GM23338 (cell line): ENCODE measurements around the gene IL1A. TPM values are rescaled to one million over a fixed set of nuclear protein-coding genes. Genes with fewer than 3 reads are reported as not detected.

Experiments
- ATAC-seq: fragments of 200-7000 bp; cut with Tn5 transposase; 3 replicates; pipeline ENCODE4 v1.9.1; 2020
- DNase-seq: peaks from one replicate; pipeline ENCODE4 v3.0.0-alpha.2; 2015; ENCODE audit warnings: low spot score
- H2AFZ ChIP-seq: fragments of 200-600 bp; sonication (generic); 2 replicates; pipeline ENCODE4 v1.8.0; 2016; ENCODE audit warnings: antibody characterized with exemption, mild to moderate bottlenecking, moderate library complexity
- H3F3A ChIP-seq: fragments of 200-600 bp; sonication (generic); replicated peaks from 2 replicates; pipeline ENCODE4 v1.8.0; 2017; ENCODE audit warnings: antibody characterized with exemption, mixed run types, low read depth
- H3K27ac ChIP-seq: fragments of 200-600 bp; sonication (generic); 2 replicates; pipeline ENCODE4 v1.6.1; 2016; ENCODE audit warnings: low read depth
- H3K27me3 ChIP-seq: fragments of 200-600 bp; sonication (generic); 2 replicates; pipeline ENCODE4 v1.8.0; 2016; ENCODE audit warnings: mild to moderate bottlenecking, mixed run types, moderate library complexity; ENCODE audit not compliant: insufficient read depth
- H3K36me3 ChIP-seq: fragments of 200-600 bp; sonication (generic); 2 replicates; pipeline ENCODE4 v1.8.0; 2016; ENCODE audit warnings: mild to moderate bottlenecking; ENCODE audit not compliant: insufficient read depth
- H3K4me1 ChIP-seq: fragments of 200-600 bp; sonication (generic); 2 replicates; pipeline ENCODE4 v1.8.0; 2016; ENCODE audit warnings: mild to moderate bottlenecking, moderate library complexity; ENCODE audit not compliant: insufficient read depth
- H3K4me2 ChIP-seq: fragments of 200-600 bp; sonication (generic); 2 replicates; pipeline ENCODE4 v1.7.1; 2017; ENCODE audit warnings: mixed run types
- H3K4me3 ChIP-seq: fragments of 200-600 bp; sonication (generic); 2 replicates; pipeline ENCODE4 v1.6.1; 2016; ENCODE audit warnings: mixed run types
- H3K79me2 ChIP-seq: fragments of 200-600 bp; sonication (generic); replicated peaks from 2 replicates; pipeline ENCODE4 v1.8.0; 2017; ENCODE audit warnings: mild to moderate bottlenecking; ENCODE audit not compliant: insufficient read depth
- H3K9me2 ChIP-seq: fragments of 200-600 bp; sonication (generic); 2 replicates; pipeline ENCODE4 v1.8.0; 2017; ENCODE audit not compliant: insufficient read depth
- H4K20me1 ChIP-seq: fragments of 200-600 bp; sonication (generic); replicated peaks from 2 replicates; pipeline ENCODE4 v1.8.0; 2017; ENCODE audit warnings: mild to moderate bottlenecking; ENCODE audit not compliant: insufficient read depth
- H3K27ac Mint-ChIP-seq: 2 replicates; pipeline ENCODE4 v1.8.0; 2020; ENCODE audit warnings: inconsistent platforms, mild to moderate bottlenecking, moderate library complexity, mixed read lengths
- H3K27me3 Mint-ChIP-seq: 3 replicates; pipeline ENCODE4 v1.8.0; 2022; ENCODE audit warnings: low read depth, mild to moderate bottlenecking, moderate library complexity, mixed read lengths, inconsistent platforms; ENCODE audit not compliant: insufficient read depth, poor library complexity
- H3K36me3 Mint-ChIP-seq: 3 replicates; pipeline ENCODE4 v1.8.0; 2021; ENCODE audit warnings: low read depth, mild to moderate bottlenecking, inconsistent platforms, moderate library complexity, mixed read lengths
- H3K4me1 Mint-ChIP-seq: 3 replicates; pipeline ENCODE4 v1.8.0; 2020; ENCODE audit warnings: mild to moderate bottlenecking, inconsistent platforms, mixed read lengths
- H3K4me3 Mint-ChIP-seq: 3 replicates; pipeline ENCODE4 v1.8.0; 2021; ENCODE audit warnings: moderate library complexity, mild to moderate bottlenecking, inconsistent platforms, mixed read lengths
- H3K9me3 Mint-ChIP-seq: 3 replicates; pipeline ENCODE4 v1.8.0; 2020; ENCODE audit warnings: moderate library complexity, mild to moderate bottlenecking, inconsistent platforms, mixed read lengths
- CREB1 ChIP-seq: fragments of 250-450 bp; sonication (Bioruptor Pico); IDR thresholded peaks from 2 replicates; pipeline ENCODE4 v1.5.0; 2020; ENCODE audit warnings: low read depth, mild to moderate bottlenecking, moderate library complexity
- EZH2 ChIP-seq: fragments of 200-600 bp; sonication (generic); IDR thresholded peaks from one replicate; pipeline ENCODE4 v1.8.0; 2017; ENCODE audit warnings: antibody characterized with exemption, mild to moderate bottlenecking, low read depth; ENCODE audit not compliant: unreplicated experiment
- EZH2phosphoT487 ChIP-seq: fragments of 200-600 bp; sonication (generic); IDR thresholded peaks from one replicate; pipeline ENCODE4 v1.8.1; 2018; ENCODE audit warnings: antibody characterized with exemption; ENCODE audit not compliant: unreplicated experiment
- JUNB ChIP-seq: IDR thresholded peaks from one replicate; pipeline ENCODE4 v1.6.1; 2016; ENCODE audit warnings: antibody characterized with exemption; ENCODE audit not compliant: unreplicated experiment
- NANOG ChIP-seq: IDR thresholded peaks from 2 replicates; pipeline ENCODE4 v1.6.1; 2016; ENCODE audit warnings: antibody characterized with exemption, borderline replicate concordance
- POLR2AphosphoS5 ChIP-seq: IDR thresholded peaks from 2 replicates; pipeline ENCODE4 v1.6.1; 2016; ENCODE audit warnings: antibody characterized with exemption, low read depth
- STAT1 ChIP-seq: IDR thresholded peaks from one replicate; pipeline ENCODE4 v1.6.1; 2016; ENCODE audit warnings: antibody characterized with exemption; ENCODE audit not compliant: unreplicated experiment
- ZNF114 ChIP-seq: fragments of 250-450 bp; sonication (Bioruptor Pico); IDR thresholded peaks from 2 replicates; pipeline ENCODE4 v1.5.0; 2020; ENCODE audit warnings: mild to moderate bottlenecking, moderate library complexity
- ZNF331 ChIP-seq: fragments of 250-450 bp; sonication (Bioruptor Pico); IDR thresholded peaks from 2 replicates; pipeline ENCODE4 v1.5.0; 2020; ENCODE audit warnings: low read depth, mild to moderate bottlenecking, moderate library complexity
- polyA plus RNA-seq: library from polyadenylated mRNA; unstranded; fragments of >200 nt; fragmentation: Nextera tagmentation; extraction: Ambion mirVana; gene quantifications from 2 replicates; pipeline ENCODE4 v1.2.1, GENCODE V29; 2016
- total RNA-seq: library from RNA; depleted of rRNA; stranded (reverse); fragments of >200 nt; shearing (Covaris generic); gene quantifications from 2 replicates; pipeline ENCODE4 v1.2.3, GENCODE V29; 2014
- TF ChIP-seq, protein P1 (sequence below): IDR thresholded peaks from one replicate; pipeline ENCODE4 v1.6.1; 2018; ENCODE audit warnings: antibody characterized with exemption; ENCODE audit not compliant: unreplicated experiment
- TF ChIP-seq, protein P2 (sequence below): IDR thresholded peaks from 2 replicates; pipeline ENCODE4 v1.6.1; 2016; ENCODE audit warnings: antibody characterized with exemption
- TF ChIP-seq, protein P3 (sequence below), 2 experiments: fragments of 200-600 bp in 1 of 2; sonication (generic) in 1 of 2; conservative IDR thresholded peaks; 2 replicates each; pipeline versions ENCODE4 v1.5.1 to v1.6.1; 2016 to 2017; ENCODE audit warnings: antibody characterized with exemption in 2 of 2, low read depth in 2 of 2, mild to moderate bottlenecking in 2 of 2, moderate library complexity in 1 of 2
- TF ChIP-seq, protein P4 (sequence below): fragments of 250-450 bp; sonication (Bioruptor Pico); IDR thresholded peaks from 2 replicates; pipeline ENCODE4 v1.5.0; 2020; ENCODE audit warnings: mild to moderate bottlenecking, moderate library complexity

IL1A gene
- total and polyA plus RNA-seq, 2 experiments from 2014 or later: 0.65 to 0.73 TPM

DNA sequence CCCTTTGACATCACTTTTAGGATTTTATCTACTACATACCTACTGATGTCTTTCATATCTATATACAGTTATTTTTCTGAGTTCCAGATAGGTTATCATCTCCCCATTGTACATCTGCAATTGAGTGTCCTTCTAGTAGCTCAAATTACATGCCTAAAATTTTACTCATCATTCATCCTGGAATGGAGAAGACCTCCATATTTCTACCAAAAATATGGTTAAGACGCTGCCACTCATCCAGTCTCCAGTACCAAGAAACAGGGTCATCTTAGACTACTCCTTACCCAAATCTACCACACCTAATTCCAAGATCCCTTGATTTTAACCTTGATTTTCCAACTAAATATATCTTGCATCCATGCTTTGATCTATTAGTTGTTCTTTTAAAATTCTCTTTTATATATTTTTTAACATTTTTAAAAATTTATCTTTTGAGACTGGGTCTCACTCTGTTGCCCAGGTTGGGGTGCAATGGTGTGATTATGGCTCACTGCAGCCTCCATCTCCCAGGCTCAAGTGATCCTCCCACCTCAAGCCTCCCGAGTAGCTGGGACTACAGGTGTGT is 11.3 kb downstream of the IL1A start:
- Histone ChIP-seq H3K4me1 (no peaks in the 10 kb centered on the region), H2AFZ (no peak overlapping the region), H3K27me3 (no peaks in the 10 kb centered on the region), H3K36me3 (no peaks in the 10 kb centered on the region), H3K9me2 (no peaks in the 10 kb centered on the region), H4K20me1 (no peaks in the 10 kb centered on the region), H3K27ac (no peak overlapping the region), H3F3A (no peaks in the 10 kb centered on the region), H3K79me2 (no peaks in the 10 kb centered on the region), H3K4me2 (no peak overlapping the region), H3K4me3 (no peak overlapping the region)
- ATAC-seq (no peak), DNase-seq (no peak)
- Mint-ChIP-seq H3K36me3 (no peaks in the 10 kb centered on the region), H3K4me3 (no peak overlapping the region), H3K27ac (no peak overlapping the region), H3K4me1 (peaks cover 3% of the 10 kb centered on the region; the same call in 2 of the 3 replicates), H3K27me3 (no peaks in the 10 kb centered on the region), H3K9me3 (no peaks in the 10 kb centered on the region)
- no peak for TF ChIP-seq EZH2
- TF ChIP-seq, protein P1, sequence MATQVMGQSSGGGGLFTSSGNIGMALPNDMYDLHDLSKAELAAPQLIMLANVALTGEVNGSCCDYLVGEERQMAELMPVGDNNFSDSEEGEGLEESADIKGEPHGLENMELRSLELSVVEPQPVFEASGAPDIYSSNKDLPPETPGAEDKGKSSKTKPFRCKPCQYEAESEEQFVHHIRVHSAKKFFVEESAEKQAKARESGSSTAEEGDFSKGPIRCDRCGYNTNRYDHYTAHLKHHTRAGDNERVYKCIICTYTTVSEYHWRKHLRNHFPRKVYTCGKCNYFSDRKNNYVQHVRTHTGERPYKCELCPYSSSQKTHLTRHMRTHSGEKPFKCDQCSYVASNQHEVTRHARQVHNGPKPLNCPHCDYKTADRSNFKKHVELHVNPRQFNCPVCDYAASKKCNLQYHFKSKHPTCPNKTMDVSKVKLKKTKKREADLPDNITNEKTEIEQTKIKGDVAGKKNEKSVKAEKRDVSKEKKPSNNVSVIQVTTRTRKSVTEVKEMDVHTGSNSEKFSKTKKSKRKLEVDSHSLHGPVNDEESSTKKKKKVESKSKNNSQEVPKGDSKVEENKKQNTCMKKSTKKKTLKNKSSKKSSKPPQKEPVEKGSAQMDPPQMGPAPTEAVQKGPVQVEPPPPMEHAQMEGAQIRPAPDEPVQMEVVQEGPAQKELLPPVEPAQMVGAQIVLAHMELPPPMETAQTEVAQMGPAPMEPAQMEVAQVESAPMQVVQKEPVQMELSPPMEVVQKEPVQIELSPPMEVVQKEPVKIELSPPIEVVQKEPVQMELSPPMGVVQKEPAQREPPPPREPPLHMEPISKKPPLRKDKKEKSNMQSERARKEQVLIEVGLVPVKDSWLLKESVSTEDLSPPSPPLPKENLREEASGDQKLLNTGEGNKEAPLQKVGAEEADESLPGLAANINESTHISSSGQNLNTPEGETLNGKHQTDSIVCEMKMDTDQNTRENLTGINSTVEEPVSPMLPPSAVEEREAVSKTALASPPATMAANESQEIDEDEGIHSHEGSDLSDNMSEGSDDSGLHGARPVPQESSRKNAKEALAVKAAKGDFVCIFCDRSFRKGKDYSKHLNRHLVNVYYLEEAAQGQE: no peak
- no peak for TF ChIP-seq POLR2AphosphoS5
- no peak for TF ChIP-seq NANOG
- TF ChIP-seq ZNF114 (CRISPR knock-in tag): no peak
- no peak for TF ChIP-seq STAT1
- TF ChIP-seq EZH2phosphoT487: no peak
- TF ChIP-seq JUNB: no peak
- TF ChIP-seq CREB1: no peak
- TF ChIP-seq ZNF331: no peak
- TF ChIP-seq, protein P2, sequence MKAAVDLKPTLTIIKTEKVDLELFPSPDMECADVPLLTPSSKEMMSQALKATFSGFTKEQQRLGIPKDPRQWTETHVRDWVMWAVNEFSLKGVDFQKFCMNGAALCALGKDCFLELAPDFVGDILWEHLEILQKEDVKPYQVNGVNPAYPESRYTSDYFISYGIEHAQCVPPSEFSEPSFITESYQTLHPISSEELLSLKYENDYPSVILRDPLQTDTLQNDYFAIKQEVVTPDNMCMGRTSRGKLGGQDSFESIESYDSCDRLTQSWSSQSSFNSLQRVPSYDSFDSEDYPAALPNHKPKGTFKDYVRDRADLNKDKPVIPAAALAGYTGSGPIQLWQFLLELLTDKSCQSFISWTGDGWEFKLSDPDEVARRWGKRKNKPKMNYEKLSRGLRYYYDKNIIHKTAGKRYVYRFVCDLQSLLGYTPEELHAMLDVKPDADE: no peak
- TF ChIP-seq, protein P3, sequence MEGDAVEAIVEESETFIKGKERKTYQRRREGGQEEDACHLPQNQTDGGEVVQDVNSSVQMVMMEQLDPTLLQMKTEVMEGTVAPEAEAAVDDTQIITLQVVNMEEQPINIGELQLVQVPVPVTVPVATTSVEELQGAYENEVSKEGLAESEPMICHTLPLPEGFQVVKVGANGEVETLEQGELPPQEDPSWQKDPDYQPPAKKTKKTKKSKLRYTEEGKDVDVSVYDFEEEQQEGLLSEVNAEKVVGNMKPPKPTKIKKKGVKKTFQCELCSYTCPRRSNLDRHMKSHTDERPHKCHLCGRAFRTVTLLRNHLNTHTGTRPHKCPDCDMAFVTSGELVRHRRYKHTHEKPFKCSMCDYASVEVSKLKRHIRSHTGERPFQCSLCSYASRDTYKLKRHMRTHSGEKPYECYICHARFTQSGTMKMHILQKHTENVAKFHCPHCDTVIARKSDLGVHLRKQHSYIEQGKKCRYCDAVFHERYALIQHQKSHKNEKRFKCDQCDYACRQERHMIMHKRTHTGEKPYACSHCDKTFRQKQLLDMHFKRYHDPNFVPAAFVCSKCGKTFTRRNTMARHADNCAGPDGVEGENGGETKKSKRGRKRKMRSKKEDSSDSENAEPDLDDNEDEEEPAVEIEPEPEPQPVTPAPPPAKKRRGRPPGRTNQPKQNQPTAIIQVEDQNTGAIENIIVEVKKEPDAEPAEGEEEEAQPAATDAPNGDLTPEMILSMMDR (conservative IDR thresholded peaks at IDR 0.05; ENCODE audit: low read depth in 2 of 2): no peak
- TF ChIP-seq, protein P4, sequence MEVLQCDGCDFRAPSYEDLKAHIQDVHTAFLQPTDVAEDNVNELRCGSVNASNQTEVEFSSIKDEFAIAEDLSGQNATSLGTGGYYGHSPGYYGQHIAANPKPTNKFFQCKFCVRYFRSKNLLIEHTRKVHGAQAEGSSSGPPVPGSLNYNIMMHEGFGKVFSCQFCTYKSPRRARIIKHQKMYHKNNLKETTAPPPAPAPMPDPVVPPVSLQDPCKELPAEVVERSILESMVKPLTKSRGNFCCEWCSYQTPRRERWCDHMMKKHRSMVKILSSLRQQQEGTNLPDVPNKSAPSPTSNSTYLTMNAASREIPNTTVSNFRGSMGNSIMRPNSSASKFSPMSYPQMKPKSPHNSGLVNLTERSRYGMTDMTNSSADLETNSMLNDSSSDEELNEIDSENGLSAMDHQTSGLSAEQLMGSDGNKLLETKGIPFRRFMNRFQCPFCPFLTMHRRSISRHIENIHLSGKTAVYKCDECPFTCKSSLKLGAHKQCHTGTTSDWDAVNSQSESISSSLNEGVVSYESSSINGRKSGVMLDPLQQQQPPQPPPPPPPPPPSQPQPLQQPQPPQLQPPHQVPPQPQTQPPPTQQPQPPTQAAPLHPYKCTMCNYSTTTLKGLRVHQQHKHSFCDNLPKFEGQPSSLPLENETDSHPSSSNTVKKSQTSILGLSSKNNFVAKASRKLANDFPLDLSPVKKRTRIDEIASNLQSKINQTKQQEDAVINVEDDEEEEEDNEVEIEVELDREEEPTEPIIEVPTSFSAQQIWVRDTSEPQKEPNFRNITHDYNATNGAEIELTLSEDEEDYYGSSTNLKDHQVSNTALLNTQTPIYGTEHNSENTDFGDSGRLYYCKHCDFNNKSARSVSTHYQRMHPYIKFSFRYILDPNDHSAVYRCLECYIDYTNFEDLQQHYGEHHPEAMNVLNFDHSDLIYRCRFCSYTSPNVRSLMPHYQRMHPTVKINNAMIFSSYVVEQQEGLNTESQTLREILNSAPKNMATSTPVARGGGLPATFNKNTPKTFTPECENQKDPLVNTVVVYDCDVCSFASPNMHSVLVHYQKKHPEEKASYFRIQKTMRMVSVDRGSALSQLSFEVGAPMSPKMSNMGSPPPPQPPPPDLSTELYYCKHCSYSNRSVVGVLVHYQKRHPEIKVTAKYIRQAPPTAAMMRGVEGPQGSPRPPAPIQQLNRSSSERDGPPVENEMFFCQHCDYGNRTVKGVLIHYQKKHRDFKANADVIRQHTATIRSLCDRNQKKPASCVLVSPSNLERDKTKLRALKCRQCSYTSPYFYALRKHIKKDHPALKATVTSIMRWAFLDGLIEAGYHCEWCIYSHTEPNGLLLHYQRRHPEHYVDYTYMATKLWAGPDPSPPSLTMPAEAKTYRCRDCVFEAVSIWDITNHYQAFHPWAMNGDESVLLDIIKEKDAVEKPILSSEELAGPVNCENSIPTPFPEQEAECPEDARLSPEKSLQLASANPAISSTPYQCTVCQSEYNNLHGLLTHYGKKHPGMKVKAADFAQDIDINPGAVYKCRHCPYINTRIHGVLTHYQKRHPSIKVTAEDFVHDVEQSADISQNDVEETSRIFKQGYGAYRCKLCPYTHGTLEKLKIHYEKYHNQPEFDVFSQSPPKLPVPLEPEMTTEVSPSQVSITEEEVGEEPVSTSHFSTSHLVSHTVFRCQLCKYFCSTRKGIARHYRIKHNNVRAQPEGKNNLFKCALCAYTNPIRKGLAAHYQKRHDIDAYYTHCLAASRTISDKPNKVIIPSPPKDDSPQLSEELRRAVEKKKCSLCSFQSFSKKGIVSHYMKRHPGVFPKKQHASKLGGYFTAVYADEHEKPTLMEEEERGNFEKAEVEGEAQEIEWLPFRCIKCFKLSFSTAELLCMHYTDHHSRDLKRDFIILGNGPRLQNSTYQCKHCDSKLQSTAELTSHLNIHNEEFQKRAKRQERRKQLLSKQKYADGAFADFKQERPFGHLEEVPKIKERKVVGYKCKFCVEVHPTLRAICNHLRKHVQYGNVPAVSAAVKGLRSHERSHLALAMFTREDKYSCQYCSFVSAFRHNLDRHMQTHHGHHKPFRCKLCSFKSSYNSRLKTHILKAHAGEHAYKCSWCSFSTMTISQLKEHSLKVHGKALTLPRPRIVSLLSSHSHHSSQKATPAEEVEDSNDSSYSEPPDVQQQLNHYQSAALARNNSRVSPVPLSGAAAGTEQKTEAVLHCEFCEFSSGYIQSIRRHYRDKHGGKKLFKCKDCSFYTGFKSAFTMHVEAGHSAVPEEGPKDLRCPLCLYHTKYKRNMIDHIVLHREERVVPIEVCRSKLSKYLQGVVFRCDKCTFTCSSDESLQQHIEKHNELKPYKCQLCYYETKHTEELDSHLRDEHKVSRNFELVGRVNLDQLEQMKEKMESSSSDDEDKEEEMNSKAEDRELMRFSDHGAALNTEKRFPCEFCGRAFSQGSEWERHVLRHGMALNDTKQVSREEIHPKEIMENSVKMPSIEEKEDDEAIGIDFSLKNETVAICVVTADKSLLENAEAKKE: no peak
